Suppressor macrophage (primary cell): Measurements from ENCODE around the gene FAR2.
"Not testable (repeated sequence)": the region's sequence is repeated elsewhere in the genome, so short reads cannot be mapped to it uniquely, and the experiment has no call there.

Experiments used
- DNase-seq, 4 experiments: peaks; one replicate each; pipeline ENCODE4 v3.0.0-alpha.2; 2020 to 2022

The FAR2 gene

DNA sequence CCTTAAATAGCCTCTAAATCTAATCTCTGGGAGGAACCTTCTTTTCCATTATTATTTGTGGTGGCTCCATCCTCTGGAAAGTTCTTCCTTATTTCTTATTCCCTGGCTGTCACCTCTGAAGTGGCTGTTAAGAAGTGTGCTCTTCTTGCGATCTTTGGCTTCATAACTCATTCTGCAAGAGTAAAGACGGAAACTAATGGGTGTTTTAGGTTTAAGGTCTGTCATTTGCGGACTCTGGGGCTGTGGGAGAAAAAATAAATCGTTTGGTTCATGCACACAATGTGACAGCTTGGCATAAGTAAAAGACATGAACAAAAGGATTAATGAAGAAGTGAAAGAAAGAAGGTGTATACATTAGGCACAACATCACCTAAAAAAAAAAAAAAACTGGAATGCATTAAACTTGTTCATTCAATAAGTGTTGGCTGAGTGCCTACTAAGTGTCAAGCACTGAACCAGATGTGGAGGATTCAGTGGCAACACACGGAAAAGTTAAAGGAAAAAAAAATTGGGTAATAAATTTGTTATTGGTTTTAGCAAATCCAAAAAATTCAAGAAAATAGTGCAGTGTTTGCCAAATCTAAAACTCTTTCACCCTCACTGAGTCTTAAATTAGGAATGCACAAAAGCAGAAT is 132.4 kb downstream of the FAR2 start:
- no peak for DNase-seq

DNA sequence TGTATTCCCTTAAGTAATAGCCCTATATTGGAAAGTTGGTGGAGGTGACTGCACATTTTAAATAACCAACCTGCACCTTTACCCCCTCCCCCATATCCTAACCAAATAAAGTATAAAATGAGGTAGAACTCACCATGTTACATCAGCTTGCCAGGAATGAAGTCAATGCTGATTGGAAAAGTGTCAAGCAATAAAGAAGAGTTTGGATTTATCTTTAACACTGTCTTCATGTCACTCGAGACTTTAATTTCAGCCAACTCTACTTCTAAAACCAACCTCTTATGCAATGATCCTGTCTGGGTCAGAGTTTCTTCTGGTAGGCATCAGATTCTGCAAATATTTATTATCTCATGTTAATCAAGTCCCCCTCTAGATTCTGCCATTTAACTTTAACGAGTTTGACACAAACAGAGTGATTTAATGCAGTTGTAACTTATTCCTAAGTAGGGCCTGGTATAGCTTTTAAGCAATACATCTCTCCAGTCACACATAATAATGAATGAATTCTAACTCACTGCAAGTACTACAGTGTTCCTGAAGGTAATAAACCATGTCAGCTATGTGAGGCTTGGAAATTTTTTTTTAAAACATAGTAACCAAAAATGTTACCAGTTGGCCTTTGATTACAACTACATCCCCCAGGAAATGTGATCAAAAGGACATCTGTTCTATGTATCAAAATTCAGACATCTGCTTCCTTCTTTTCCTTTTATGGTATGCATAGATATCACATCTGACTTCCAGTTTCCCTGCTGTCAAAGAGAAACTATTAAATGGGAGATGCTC is 133.1 kb downstream of the FAR2 start:
- peak in 2 of 4 experiments; percentile 26 to 27 for DNase-seq

DNA sequence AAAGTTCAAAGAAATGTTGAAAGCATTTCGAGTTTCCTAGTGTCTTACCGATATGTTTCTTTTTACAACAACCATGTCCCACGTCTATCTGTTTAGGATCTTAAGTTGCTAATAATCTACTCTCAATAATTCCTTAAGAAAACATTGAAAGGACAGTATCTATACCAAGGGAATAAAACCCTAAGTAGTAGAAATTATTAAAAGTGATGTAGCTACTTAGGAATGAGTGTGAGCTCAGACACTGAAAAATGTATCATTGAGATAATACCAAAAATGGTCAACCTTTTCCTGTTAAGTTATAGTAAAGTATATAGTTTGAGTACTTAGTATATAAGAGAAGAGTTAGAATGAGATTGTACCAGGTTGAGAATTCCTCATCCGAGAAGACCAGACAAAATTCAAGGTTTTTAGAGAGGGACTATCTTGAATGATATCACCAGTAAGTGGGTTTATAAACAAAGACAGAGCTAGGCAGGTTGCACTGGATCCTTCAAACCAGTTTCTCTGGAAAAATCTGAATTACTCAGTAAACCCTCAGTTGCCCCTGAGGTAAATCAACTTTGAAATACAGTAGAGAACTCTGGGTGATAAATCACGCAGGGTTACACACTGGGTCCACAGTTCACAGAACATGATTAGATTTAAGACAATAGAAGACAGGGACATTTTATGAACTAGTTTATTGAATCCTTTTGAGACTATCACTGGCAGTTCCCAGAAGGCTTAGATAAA is 135.1 kb downstream of the FAR2 start:
- no peak for DNase-seq

DNA sequence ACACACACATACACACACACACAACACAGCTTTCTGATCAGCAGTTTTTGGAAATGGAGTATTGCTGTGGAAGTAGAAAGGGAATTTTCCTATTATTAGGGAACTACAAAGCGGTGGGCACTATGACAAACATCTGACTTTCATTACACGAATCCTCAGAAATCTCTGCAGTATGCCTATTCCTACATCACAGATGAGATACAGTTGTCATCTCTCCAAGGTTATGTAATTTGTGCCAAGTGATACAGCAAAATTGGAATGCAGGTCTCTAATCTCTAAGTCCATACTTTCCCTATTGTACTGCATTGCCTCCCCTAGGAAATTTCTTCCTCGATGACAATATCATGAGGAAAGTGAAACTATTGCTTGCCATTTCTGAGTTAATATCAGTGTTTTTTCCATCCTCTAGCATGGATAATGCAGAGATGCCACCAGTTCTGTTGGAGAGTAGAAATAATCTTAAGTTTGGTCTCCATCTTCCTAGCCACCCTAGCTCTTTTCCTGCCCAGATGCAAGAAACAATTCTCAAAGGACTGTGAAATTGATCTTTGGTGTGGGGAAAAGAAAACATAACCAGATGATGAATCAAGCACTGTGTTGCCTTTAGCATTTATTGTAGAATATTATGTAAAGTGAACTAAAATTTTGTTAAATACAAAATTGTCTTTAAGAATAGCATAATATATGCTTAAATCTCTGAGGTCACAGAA is 137.2 kb downstream of the FAR2 start:
- no peak for DNase-seq

DNA sequence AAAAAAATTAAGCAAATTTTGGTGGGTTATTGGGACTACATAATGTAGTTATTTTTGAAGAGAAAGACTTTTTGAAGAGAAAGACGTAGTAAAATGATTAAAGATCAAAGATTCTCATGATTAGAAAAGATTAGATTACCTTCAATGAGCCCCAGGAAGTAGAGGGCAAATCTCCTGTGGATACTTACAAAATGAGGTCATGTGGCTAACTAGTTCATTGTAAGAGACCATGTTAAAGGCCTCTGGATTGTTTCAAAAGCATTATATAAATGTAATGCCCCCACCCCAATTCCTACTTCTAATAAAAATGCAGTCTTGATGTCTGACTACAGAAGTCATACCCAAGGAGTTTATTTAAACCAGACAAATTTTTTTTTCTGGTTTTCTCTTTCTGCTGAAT is 138.5 kb downstream of the FAR2 start:
- no peak for DNase-seq

DNA sequence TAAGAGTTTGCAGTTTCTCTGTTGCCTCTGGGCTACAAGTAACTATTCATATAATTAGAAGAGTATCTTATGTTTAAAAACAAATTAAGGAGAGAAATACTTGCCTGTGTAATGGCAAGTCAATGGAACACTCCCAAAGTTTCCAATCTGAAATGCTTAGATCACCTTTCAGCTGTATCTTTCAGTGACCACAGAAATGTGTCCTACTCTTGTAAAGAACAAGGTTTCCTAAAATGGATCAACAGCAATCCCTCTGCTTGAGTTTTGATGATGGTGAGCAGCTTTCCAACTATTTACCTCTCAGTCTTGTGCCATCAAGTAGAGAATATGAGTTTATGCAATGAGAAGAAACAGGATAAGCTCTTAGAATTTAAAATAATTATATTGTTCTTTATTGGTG is 139.0 kb downstream of the FAR2 start:
- no peak for DNase-seq

DNA sequence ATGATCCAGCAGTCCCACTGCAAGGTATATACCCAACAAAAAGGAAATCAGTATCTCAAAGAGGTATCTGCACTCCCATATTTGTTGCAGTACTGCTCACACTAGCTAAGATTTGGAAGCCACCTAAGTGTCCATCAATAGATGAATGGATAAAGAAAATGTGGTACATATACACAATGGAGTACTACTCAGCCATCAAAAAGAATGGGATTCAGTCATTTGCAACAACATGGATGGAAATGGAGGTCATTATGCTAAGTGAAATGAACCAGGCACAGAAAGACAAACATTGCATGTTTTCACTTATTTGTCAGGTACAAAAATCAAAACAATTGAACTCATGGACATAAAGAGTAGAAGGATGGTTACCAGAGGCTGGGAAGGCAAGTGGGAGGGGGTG is 141.4 kb downstream of the FAR2 start:
- DNase-seq: not testable (repeated sequence)

DNA sequence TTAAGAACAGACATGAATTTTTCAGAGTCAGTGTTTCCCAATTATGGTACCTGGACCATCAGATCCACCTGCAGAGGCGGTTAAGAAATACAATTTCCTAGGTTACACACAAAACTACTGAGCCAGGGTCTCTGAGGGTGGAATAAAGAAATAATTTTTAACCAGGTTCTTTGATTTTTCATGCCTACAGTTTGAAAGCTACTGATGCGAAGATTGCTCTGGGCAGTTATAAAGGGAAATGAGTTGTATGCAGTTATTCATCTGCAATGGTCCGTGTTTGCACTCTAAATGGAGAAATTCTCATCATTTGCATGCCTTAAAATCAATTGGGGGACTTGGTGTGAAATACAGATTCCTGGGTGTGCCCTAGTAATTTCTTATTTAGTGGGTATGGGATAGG is 142.1 kb downstream of the FAR2 start:
- DNase-seq: no peak

DNA sequence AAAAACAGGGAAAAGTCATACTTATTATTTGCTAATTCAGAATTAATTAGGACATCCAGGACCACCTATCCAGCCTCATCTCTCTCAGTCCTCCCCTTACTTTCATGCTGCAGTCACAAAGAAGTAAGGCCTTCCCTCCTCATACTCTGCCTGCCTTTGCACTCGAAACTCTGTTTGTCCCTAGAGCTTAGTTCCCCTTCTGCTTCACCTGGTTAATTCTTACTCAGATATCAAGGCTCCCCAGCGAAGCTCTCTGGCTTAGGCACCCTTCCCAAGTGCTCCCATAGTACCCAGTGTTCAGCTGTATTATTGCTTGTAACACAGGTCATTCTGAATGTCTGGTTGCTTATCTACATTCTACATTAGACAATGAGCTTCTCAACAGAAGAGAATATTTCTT is 150.6 kb downstream of the FAR2 start:
- DNase-seq: peak in 3 of 4 experiments; percentile 8 to 52 (median 19)

DNA sequence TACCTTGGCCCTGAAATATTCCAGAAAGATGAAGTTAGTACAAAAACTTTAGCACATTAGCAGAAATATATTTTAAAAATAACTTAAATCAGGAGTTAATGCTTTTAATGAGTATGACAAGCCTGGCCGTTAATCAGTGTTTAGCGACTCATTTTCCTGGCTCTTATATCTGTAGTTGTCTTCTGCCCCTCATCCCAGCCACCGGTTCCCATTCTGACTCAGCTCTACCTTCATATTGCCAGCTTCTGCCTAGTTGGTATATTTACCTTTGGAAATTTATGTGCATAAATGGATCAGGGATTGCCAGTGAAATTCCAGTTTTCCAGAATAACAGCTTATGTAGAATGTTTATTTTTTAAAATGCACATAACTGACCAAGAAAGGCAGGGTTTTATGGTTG is 152.0 kb downstream of the FAR2 start:
- DNase-seq: no peak

DNA sequence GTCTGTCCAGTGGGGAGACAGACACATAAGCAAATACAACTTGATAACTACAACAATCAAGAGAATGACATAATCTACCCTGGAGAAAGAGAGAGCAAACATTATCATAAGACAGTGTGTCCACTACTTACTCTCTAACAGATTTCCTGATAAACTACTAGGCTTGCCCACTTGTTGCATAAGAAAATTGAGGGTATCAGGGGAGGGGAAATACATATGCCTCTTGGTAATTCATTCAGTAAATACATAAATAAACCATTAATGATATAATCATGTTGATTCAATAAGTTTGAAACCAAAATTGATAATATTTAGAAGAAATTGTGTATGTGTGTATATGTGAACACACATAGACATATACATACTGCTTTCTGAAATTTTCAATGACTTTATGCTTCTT is 155.3 kb downstream of the FAR2 start:
- DNase-seq: no peak

DNA sequence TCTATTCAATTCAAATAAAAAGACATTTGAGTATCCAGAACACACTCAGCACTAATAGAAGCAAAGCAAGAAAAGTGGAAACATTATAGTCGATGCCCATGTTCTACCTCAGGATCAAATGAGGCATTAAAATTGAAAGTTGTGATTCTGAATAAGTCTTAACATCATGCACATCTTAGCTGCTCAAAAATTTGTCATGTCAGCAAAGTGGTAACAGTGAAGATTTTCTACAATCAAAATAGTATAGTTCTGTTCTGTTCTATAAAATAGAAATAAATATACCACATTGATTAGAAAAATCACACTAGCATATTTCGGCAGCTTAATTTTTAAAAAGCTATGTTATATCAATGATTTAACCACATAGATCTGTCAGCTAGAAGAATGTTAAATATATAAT is 157.2 kb downstream of the FAR2 start:
- no peak for DNase-seq

DNA sequence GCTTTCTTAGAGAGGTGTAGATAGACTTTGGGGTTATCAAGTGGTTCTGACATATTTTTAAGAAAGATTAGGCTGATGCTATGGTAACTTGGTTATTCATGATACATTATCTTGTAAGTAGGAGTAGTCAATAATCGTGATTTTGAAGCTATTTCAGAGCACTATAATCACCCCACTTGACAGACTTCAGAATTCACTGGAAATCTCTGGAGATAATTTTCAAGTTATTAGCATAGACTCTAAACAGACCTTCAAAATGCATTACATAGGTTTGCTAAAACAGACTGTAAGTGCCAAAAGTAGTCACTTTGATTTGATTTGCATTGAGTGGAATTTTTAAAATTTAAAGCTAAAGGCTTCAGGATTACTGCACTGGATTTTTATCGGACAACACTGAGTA is 157.6 kb downstream of the FAR2 start:
- no peak for DNase-seq

DNA sequence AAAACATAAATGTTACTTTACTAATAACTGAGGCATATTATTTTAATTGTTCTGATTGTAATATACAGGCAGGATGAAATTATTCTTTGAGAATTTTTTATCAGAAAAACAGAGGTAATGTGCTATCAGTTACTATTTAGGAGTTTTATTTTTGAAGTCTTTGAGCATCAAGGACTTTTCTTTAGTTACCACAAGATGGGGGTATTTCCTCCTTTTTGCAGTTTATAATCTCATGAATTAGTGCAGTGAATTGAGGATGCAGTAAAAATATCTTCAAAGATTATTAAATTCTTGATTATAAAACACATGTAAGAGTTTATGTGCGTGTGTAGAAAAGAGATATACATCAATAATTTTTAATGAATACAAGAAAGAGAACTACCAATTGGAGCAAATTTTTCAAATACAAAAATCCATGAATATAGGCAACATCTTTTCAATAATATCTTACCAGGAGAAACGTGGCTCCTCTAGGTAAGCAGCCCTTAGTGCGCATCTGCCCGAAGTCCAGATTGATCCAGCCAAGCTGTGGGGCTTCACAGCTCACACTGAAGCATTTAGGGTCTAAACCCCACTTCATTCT is 160.3 kb downstream of the FAR2 start:
- peak in 2 of 4 experiments; percentile 15 to 40 for DNase-seq

DNA sequence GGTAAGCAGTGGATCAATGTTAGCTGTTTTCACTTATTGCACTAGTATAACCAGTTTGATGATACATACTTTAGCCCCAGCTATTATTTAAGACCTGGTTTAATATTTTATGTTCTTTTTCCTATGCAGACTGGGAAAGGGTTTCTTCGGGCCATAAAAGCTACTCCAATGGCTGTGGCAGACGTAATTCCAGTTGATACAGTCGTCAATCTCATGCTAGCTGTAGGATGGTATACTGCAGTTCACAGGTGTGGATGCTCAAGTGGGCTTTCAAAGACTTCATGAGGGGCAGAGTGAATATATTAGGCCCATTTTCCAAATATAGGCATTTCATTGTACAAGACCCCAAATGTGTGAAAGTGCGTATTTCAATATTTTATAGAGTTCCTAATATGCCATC is 161.8 kb downstream of the FAR2 start:
- DNase-seq: no peak

DNA sequence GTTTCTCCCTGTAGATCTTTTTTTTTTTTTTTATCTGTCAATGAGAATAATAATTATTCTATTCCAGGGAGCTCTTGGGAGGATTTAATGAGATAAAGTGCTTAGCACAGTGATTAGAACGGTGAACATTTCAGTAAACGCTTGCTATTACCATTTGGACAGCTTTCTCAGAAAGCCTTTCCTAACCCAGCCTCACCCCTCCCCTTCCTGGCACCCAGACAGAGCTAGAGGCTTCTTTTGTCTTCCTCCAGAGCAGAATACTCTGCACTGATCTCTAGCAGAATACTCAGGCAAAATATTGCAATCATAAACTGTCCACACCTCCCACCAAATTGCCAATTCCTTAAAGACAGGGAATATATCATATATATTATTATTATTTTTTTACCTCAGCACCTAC is 165.3 kb downstream of the FAR2 start:
- DNase-seq: no peak

DNA sequence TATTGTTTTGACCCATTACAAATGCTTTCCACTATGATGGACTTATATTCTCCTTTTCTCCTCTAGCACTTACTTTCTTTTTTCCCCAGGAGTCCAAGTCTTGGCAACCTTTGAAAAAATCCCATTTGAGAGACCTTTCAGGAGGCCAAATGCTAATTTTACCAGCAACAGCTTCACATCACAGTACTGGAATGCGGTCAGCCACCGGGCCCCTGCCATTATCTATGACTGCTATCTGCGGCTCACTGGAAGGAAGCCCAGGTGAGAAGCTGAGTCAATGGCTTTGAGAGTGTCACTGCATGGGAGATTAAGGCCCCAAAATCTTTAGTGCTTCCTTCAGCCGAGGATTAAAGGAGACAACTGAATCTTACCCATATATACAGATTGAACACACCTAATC is 167.7 kb downstream of the FAR2 start:
- no peak for DNase-seq

DNA sequence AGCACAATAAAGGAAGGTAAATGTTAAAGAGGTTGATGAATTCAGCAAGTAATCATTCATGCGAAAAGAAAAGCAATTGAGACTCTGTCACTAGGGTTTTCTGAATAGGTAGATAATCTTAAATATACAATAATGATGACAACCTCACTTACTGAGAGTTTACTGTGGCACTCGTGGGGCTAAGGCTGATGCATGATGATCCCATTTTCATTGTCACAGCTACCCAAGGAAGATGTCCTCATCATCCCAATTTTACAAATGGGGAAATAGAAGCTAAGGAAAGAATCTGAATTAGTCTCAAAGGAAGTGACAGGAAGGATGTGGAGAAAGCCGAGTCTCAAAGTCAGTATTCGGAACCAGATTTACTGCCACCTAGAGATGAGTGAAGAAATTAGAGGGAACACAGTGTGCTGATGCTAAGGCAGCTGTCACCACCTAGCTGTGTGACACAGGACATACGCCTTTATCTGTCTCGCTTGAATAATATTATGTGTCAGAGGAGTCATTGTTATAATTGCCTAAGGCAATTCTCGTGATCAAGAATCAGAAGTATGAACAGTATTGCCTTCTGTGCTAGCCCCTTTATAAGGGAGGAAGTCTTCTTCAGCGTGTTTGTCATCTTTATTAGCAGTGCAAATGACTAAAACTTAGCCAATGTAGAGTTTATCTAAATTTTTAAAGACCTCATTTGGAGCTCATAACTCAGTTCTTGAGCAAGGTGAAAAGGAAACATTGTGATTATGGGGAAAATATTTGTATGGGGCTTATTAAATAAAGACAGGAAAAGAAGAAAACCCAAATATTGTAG is 168.7 kb downstream of the FAR2 start:
- peak; percentile 73 to 89 (median 82) for DNase-seq

DNA sequence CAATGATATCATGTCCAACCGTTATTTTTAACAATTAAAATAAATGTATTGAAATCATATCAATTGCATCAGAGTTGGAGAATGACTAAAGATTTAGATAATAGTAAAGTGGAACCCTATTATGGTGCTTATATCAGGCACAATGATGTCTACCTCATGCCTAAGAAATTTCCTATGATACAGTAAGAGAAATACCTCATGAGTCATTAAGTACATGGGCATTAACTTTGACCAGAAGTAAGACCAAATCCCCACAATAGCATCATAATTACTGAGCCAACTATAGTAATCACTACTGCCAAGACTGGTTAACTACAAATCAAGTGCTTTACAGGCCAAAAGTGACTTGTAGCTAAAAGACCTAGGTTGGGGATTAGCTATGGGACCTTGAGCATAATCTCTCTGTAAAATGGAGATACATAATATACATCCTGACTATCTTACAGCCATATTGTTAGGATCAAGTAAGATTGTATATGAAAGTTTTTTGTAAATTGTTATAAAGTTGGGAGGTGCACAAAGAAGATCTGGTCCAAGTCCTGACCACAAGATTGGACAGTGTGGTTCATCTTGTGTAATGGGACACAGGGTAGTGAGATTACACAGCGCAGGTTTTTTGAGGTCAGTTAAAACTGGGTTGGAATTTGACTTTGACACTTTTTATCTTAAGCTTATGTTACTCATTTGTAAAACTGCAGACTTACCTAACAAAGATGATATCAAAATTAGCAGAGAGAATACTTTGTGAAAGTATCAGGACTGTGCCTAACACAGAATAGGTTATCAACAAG is 171.4 kb downstream of the FAR2 start:
- no peak for DNase-seq

DNA sequence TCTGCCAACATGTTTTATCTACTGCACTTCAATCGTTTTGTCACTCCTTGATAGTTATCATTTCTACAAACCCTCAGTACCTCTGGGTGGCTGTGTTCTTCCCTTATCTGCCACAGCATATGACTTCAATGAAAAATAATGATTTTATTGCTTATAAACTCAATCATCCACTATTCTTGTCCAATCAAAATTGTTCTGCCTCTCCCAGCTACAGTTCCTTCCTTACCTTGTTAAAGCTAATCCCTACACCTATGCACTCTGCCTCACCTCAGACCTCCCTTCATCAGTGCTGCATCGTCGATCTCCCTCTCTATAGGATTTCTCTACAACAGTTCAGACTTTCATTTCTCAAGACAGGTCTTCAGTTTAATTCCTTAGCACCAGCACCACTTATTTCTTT is 173.1 kb downstream of the FAR2 start:
- DNase-seq: no peak

DNA sequence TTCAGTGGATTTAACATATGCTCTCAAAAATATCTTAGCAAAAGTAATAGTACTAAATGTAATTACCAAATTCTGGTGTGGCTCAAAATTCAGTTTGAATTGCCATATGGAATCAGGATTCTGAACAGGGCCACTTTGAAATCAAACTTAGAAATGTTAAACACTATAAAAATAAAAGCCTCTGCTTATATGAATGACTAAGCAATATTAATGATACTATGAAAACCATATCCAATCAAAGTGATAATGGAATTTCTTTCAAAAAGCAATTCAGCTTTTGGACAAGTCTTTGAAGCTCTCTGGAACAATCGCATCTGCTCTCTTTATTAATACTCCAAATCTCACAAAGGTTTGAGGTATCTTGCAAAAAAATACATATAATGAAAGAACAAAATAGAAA is 180.3 kb downstream of the FAR2 start:
- DNase-seq: no peak
